MCF 10A (cell line): ENCODE data around the gene COA5. TPM values are rescaled to one million over a fixed set of nuclear protein-coding genes. Genes with fewer than 3 reads are reported as not detected.

Experiments used
- BruUV-seq: library from RNA; stranded (reverse); fragments of 400-500 nt; replicated peaks from 2 replicates; lab custom pipeline; 2021; lab: Mats Ljungman, UMichigan
- CTCF ChIA-PET: fragments of 300-600 bp; sonication (Branson Sonifier 250); formaldehyde crosslinking; extraction: SDS; loops from one replicate; lab custom pipeline; 2021; ENCODE audit warnings: antibody characterized with exemption, inconsistent platforms; lab: Yijun Ruan, JAX
- POLR2A ChIA-PET: fragments of 300-600, 350-650 bp; sonication (Branson Sonifier 250); formaldehyde crosslinking; extraction: SDS; loops from one replicate; lab custom pipeline; 2020; ENCODE audit warnings: antibody characterized with exemption, inconsistent platforms; lab: Yijun Ruan, JAX
- DNase-seq: peaks from one replicate; pipeline ENCODE4 v3.0.0-alpha.2; 2018; ENCODE audit not compliant: unreplicated experiment
- H3K27ac Mint-ChIP-seq: one replicate; pipeline ENCODE4 v1.8.0; 2022; ENCODE audit warnings: mild to moderate bottlenecking, low read depth, mixed read lengths; ENCODE audit not compliant: unreplicated experiment
- H3K27me3 Mint-ChIP-seq: one replicate; pipeline ENCODE4 v1.8.0; 2022; ENCODE audit warnings: mixed read lengths; ENCODE audit not compliant: insufficient read depth, unreplicated experiment
- H3K36me3 Mint-ChIP-seq: one replicate; pipeline ENCODE4 v1.8.0; 2022; ENCODE audit warnings: mild to moderate bottlenecking, moderate library complexity, mixed read lengths; ENCODE audit not compliant: insufficient read depth, unreplicated experiment
- H3K4me1 Mint-ChIP-seq: one replicate; pipeline ENCODE4 v1.8.0; 2022; ENCODE audit warnings: mixed read lengths; ENCODE audit not compliant: insufficient read depth, unreplicated experiment
- H3K4me3 Mint-ChIP-seq: one replicate; pipeline ENCODE4 v1.8.0; 2022; ENCODE audit warnings: mild to moderate bottlenecking, moderate library complexity, mixed read lengths; ENCODE audit not compliant: unreplicated experiment
- H3K9me3 Mint-ChIP-seq: one replicate; pipeline ENCODE4 v1.8.0; 2022; ENCODE audit warnings: mixed read lengths; ENCODE audit not compliant: unreplicated experiment
- intact Hi-C: fragments of 100-400 bp; cut with micrococcal nuclease; formaldehyde crosslinking; loops from 2 replicates; pipeline ENCODE4 v1.14.1; 2022
- total RNA-seq: library from RNA; stranded (reverse); gene quantifications from 2 replicates; pipeline ENCODE4 v1.2.3, GENCODE V29; 2022
- TF ChIP-seq, protein P1 (sequence below): fragments of 200-600 bp; IDR thresholded peaks from one replicate; pipeline ENCODE4 v1.8.0; 2022; ENCODE audit warnings: antibody characterized with exemption, mild to moderate bottlenecking; ENCODE audit not compliant: unreplicated experiment

Gene COA5
- total RNA-seq, 1 experiment from 2014 or later = 22.8 TPM

DNA sequence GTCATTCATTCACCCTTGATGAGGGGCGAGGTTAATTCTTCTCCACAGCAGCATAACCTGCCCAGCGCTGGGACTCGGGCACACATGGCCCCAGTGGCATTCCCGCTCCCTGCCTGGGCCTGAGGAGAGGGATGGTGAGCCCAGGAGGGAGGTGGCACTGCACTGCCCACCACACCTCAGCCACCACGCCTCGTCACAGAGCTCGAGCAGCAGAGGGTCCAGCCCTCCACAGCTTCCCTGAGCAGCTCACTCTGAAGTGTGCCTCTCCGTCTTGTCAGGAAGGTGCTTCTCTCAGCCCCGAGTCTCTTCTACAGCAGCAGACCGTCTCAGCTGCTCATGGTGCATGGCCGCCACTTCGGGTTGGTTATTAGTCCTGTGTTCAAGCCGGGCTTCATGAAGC lies 34.9 kb downstream of the COA5 start:
- H3K27ac Mint-ChIP-seq = no peak overlapping the region
- no peaks in the 10 kb centered on the region for H3K4me1 Mint-ChIP-seq
- peaks cover 26% of the 10 kb centered on the region for H3K36me3 Mint-ChIP-seq
- no peaks in the 10 kb centered on the region for H3K27me3 Mint-ChIP-seq
- no peak for DNase-seq
- H3K9me3 Mint-ChIP-seq = no peaks in the 10 kb centered on the region
- POLR2A ChIA-PET = no interaction called here
- BruUV-seq = no TSS peak
- intact Hi-C loops = no loop called here
- no peak overlapping the region for H3K4me3 Mint-ChIP-seq
- CTCF ChIA-PET = interaction anchor here (0.6 kb wide), 1 partner anchor 182 kb away, joined by 3 read pairs; no protein-coding TSS in a partner anchor
- TF ChIP-seq, protein P1, sequence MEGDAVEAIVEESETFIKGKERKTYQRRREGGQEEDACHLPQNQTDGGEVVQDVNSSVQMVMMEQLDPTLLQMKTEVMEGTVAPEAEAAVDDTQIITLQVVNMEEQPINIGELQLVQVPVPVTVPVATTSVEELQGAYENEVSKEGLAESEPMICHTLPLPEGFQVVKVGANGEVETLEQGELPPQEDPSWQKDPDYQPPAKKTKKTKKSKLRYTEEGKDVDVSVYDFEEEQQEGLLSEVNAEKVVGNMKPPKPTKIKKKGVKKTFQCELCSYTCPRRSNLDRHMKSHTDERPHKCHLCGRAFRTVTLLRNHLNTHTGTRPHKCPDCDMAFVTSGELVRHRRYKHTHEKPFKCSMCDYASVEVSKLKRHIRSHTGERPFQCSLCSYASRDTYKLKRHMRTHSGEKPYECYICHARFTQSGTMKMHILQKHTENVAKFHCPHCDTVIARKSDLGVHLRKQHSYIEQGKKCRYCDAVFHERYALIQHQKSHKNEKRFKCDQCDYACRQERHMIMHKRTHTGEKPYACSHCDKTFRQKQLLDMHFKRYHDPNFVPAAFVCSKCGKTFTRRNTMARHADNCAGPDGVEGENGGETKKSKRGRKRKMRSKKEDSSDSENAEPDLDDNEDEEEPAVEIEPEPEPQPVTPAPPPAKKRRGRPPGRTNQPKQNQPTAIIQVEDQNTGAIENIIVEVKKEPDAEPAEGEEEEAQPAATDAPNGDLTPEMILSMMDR = no peak

DNA sequence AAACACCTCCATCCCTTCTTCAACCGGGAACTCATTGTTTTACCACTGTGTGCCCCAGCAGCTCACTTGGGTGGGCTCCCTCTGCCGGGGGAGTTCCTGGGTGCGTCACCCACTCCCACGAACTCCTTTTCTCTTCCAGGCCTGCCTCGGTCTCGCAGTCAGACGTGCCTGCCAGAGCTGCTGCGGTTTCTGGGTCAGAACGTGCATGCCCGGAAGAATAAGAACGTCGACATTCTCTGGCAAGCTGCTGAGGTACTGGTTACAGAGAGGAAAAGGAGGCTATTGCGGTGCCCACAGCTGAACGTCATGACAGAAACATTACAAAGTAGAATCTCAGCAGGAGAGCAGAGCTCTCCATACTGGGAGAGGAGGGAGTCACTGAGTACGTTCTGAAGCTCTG lies 35.6 kb downstream of the COA5 start:
- H3K36me3 Mint-ChIP-seq = peaks cover 26% of the 10 kb centered on the region
- BruUV-seq = no TSS peak

DNA sequence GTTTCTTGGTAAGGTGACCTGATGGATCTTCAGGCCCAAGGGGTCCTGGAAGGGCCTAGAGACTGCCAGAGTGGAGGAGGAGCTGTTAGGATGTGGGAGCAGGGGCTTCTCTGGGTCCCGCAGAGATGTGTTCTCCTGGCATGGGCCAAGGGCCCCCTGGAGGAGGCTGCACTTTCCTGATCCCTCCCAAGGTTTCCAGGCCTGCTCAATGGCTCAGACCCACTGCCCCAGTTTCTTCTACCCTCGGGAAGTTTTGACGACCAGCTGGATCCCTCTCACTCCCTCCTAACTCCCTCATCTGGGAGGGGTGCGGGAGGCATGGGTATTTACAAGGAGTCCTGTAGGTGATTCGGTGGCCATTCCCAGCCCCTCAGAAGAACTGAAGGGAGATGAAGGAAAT lies 36.1 kb downstream of the COA5 start:
- Mint-ChIP-seq H3K36me3 (peaks cover 26% of the 10 kb centered on the region), H3K27me3 (no peaks in the 10 kb centered on the region), H3K4me3 (no peak overlapping the region), H3K4me1 (no peaks in the 10 kb centered on the region), H3K27ac (no peak overlapping the region), H3K9me3 (no peaks in the 10 kb centered on the region)
- POLR2A ChIA-PET = no interaction called here
- no peak for DNase-seq
- TF ChIP-seq, protein P1 = no peak
- no TSS peak for BruUV-seq
- intact Hi-C loops = no loop called here
- CTCF ChIA-PET = interaction anchor here (0.6 to 0.8 kb wide), 2 partner anchors 9 to 44 kb away, joined by 3 read pairs; no protein-coding TSS in a partner anchor

More for the DNA sequence above, 35.6 kb downstream of the COA5 start:
- ChIA-PET POLR2A (no interaction called here), CTCF (interaction anchor here (0.8 kb wide), 1 partner anchor 10 kb away, joined by 3 read pairs; no protein-coding TSS in a partner anchor)
- intact Hi-C loops = no loop called here
- TF ChIP-seq, protein P1 = no peak
- Mint-ChIP-seq H3K27me3 (no peaks in the 10 kb centered on the region), H3K4me1 (no peaks in the 10 kb centered on the region), H3K27ac (no peak overlapping the region), H3K4me3 (no peak overlapping the region), H3K9me3 (no peaks in the 10 kb centered on the region)
- no peak for DNase-seq

DNA sequence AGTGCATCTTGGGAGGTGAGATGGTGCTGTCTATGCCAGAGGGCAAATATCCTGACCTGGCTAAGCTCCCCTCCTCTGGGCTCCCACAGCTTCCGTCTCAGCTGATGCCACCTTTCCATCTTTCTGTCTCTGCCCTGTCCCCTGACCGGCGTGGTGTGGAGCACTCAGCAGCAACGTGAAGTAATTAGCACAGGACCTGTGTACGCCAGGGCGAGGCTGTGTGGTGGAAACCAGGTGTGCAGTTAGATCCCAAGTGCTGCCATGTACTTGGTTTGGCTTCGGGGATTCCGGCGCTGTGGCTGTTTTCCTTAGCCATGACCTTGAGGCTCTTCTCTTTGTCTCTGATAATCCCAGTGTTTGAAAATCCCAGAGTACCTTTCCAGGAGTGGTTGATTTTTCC lies 36.5 kb downstream of the COA5 start:
- Mint-ChIP-seq H3K4me1 (no peaks in the 10 kb centered on the region), H3K27me3 (no peaks in the 10 kb centered on the region), H3K27ac (no peak overlapping the region), H3K9me3 (no peaks in the 10 kb centered on the region), H3K4me3 (no peak overlapping the region), H3K36me3 (peaks cover 31% of the 10 kb centered on the region)
- TF ChIP-seq, protein P1 = no peak
- intact Hi-C loops = no loop called here
- CTCF ChIA-PET = interaction anchor here (0.6 to 1.9 kb wide), 3 partner anchors 12 to 43 kb away, joined by 3 to 4 read pairs (median 3); no protein-coding TSS in a partner anchor
- no TSS peak for BruUV-seq
- no peak for DNase-seq
- POLR2A ChIA-PET = interaction anchor here (1.0 kb wide), 1 partner anchor 12 kb away, joined by 3 read pairs; no protein-coding TSS in a partner anchor
